ENCODE data around the gene ALG12.

The ALG12 gene

DNA sequence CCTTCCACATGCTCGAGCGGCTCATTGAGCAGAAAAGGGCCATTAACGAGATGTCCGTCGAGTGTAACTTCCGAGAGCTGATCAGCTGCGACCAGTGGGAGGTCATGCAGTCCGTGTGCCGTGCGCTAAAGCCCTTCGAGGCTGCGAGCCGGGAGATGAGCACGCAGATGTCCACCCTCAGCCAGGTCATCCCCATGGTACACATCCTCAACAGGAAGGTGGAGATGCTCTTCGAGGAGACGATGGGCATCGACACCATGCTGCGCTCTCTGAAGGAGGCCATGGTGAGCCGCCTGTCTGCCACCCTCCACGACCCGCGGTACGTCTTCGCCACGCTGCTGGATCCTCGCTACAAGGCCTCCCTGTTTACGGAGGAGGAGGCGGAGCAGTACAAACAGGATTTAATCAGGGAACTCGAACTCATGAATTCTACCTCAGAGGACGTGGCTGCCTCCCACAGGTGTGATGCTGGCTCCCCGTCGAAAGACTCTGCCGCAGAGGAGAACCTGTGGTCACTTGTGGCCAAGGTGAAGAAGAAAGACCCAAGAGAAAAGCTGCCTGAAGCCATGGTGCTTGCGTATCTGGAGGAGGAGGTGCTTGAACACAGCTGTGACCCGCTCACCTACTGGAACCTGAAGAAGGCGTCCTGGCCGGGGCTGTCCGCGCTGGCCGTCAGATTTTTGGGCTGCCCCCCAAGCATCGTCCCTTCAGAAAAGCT lies 31.7 kb downstream of the ALG12 start:
- no peak for DNase-seq

DNA sequence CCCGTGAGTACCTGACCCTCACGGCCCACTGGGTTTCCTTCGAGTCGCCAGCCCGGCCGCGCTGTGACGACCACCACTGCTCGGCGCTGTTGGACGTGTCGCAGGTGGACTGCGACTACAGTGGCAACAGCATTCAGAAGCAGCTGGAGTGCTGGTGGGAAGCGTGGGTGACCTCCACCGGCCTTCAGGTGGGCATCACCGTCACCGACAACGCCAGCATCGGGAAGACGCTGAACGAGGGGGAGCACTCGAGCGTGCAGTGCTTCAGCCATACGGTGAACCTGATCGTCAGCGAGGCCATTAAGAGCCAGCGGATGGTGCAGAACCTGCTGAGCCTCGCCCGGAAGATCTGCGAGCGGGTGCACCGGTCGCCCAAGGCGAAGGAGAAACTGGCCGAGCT lies 32.4 kb downstream of the ALG12 start:
- no peak for DNase-seq

DNA sequence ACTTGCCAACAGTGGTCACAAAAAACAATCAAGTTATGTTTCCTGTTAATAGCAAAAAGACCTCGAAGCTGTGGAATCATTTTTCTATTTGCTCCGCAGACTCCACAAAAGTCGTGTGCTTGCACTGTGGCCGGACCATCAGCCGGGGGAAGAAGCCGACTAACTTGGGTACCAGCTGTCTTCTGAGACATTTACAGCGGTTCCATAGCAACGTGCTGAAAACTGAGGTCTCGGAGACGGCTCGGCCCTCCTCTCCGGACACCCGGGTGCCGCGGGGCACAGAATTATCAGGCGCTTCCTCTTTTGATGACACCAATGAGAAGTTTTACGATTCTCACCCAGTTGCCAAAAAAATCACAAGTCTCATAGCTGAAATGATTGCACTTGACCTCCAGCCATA lies 33.0 kb downstream of the ALG12 start:
- no peak for DNase-seq

DNA sequence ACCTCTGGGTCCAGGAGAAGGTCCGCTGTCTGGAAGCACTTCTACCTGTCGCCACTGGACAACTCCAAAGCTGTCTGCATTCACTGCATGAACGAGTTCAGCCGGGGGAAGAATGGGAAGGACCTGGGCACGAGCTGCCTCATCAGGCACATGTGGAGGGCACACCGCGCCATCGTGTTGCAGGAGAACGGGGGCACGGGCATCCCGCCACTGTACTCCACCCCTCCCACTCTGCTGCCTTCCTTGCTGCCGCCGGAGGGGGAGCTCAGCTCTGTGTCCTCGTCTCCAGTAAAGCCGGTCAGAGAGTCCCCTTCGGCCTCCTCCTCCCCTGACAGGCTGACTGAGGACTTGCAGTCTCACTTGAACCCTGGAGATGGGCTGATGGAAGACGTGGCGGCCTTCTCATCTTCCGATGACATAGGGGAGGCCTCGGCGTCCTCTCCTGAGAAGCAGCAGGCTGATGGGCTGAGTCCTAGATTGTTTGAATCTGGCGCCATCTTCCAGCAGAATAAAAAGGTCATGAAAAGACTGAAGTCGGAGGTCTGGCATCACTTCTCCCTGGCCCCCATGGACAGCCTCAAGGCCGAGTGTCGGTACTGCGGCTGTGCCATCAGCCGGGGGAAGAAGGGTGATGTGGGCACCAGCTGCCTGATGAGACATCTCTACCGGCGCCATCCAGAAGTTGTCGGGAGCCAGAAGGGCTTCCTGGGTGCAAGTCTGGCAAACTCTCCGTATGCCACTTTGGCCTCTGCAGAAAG lies 33.6 kb downstream of the ALG12 start:
- no peak for DNase-seq

DNA sequence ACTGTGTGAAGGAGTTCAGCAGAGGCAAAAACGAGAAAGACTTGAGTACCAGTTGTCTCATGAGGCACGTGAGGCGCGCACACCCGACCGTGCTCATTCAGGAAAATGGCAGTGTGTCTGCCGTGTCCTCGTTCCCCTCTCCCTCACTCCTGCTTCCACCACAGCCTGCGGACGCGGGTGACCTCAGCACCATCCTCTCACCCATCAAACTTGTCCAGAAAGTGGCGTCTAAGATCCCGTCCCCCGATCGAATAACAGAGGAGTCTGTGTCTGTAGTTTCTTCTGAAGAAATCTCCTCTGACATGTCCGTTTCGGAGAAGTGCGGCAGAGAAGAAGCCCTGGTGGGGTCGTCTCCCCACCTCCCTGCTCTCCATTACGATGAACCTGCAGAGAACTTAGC lies 34.2 kb downstream of the ALG12 start:
- DNase-seq: no peak

DNA sequence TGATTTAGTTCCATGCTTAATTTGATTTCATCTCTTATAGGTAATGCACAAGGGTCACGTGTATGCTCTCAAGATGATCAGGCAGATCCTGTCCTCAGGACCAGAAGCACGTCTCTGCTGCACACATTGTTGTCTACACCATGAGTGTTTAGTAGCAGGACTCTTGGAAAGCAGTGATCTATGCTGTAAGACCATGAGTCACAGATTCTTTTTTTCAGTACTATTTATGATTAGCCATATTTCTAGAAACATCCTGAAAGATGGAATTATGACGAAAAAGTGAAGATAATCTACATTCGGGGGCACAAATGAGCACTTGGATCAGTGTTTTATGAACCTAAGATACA lies 35.0 kb downstream of the ALG12 start:
- DNase-seq: no peak

DNA sequence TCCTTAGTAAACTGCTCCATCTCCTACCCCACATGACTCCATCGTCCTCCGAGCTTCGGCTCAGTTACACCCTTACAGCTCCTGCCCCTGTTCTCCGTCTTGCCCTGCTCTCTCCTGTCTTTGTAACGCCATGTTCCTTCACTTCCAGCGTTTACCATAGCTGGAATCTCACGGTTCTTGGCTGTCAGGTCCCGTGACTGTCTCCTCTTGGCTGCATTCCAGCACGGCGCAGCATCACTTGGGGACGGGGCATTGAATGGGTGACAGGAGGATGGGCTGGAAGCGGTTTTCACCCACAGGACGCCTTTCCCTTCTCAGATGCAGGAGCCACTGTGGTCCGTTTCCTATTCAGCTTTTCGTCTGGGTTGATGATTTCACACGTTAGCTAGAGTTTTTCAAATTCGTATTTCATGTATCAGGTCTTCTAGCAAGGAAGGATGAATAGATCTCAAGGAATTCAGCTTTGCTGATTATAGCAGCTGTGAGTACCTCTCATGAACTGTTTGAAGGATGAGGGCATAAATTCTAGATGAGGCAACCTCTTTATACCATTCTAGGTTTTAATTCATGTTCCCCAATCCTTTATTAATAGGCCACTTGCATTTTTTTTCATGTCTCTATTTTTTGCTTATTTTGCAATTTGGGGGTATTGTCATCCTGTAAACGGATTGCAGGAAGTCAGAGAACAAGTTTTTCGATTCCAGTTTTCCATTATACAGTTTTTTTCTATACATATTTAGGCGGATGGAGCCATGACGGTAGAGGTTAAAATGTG lies 35.5 kb downstream of the ALG12 start:
- no peak for DNase-seq

DNA sequence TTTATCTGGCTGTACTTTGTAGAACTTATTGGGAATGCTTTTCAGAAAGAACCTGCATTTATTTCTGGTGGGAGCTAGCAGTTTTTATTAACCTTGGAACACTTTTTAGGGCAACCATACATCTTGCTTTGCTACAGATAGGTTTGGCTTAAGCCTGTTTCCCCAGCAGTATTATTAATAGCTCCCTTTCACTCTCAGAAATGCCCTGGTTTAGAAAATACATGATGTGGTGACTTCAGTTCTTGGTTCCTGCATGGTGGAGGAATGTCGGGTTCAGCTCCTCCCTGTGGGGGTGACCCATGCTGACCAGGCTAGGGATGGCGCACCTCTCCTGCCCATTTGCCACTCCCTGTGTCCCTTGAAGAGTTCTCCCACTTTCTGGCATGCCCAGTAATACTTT lies 36.4 kb downstream of the ALG12 start:
- DNase-seq: no peak

DNA sequence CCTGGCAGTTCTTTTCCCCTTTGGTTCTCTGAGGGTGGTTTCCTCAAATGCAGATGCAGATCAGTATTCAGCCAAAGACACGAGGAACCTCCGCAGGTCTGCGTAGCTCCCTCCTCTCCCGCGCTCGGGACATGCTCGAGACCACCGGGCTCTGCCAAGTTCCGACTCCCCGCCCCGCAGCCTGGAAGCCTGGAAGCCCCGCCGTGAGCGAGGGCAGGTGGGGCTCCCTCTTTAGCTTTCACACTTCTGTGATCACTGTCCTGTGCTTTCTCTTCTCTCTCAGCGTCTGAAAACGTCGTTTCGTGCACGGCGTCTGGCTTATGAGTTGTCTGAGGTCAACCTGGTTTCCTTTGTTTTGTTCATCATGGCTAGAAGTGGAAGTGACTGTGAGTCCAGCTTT lies 38.0 kb downstream of the ALG12 start:
- DNase-seq: peak in 1 of 2 donors; percentile 21

DNA sequence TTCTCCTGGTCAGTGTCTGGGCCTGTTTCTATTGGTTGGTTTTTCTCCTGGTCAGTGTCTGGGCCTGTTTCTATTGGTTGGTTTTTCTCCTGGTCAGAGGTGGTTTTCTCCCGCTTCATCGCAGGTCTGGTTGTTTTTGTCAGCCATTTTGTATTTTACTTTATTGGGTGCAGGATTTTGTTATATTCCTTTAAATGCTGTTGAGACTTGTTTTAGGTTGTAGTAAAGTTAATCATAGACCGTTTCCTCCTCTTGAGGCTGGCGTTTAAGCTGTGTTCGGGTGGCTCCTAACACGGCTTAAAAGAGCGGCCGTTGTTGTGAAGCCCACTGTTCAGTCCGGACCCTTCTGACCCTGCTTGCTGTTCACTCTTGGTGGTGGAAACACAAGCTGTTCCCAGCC lies 38.4 kb downstream of the ALG12 start:
- DNase-seq: no peak

DNA sequence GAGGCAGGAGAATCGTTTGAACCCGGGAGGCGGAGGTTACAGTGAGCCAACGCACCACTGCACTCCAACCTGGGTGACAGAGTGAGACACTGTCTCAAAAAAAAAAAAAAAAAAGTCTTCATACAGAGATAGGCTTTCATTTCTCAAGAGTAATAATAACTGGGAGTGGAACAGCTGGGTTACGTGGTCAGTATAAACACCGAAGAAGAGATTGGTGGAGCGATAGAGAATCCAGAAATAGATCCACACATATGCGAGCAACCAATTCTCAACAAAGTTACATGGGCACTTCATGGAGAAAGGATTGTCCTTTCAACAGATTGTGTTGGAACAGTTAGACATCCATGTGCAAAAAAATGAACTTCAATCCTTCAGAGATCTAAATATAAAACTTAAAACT lies 40.0 kb downstream of the ALG12 start:
- DNase-seq: no peak

DNA sequence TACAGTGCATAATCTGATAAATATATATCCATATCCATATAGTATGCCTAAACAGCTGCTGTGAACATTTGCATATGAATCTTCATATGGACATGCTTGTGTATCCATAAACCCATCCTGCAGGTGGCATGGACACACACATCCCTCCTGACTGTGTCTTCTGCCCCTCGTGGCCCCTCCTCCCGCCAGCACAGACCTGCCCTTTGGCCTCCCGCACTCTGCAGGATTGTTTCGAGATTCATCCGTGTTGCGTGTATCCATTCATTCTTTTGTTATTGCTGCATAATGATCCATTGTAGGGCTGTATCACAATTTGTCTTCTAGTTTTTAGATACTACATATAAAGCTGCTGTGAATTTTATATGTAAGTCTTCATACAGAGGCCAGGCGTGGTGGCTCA lies 40.6 kb downstream of the ALG12 start:
- DNase-seq: no peak

DNA sequence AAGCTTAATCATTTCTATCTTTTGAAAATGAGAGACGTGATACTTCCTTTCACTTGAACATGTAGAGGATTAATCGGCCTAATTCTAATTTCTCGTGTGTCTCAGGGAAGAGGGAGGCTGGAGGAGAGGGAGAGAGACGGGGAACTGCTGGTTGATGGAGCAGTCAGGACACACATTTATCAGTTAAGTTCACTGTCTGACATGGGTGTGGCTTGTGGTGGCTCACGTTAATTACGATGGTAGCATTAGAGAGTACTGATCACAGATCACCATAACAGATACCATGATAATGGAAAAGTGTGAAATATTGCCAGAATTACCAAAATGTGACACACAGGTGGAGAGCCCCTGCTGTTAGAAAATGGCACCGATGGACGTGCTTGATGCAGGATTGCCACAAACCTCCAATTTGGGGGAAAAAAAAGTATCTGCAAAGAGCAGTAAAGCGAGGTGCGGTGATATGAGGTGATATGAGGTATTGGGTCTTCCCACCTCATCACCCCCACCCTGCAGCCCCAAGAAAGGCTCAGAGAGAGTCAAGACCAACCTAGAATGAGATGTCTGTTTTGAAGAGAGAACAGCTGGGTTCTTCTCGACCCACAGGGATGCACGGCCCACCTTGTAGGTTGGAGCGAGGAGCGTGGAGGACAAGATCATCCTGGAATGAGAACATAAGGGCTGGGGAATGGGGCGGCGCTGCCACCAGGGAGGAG lies 44.9 kb downstream of the ALG12 start:
- DNase-seq: no peak

DNA sequence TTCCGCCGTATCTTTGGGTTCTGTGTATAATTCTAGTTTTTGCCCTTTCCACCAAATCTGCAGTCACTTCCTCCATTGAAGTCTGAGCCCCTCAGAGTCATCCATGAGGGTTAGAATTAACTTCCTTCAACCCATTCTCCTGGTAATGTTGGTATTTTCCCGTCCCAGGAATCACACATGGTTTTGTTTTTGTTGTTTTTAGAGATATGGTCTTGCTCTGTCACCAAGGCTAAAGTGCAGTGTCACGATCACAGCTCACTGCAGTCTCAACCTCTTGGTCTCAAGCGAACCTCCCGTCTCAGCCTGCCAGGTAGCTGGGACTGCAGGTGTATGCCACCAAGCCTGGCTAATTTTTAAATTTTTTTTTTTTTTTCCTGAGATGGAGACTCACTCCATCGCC lies 45.9 kb downstream of the ALG12 start:
- no peak for DNase-seq

DNA sequence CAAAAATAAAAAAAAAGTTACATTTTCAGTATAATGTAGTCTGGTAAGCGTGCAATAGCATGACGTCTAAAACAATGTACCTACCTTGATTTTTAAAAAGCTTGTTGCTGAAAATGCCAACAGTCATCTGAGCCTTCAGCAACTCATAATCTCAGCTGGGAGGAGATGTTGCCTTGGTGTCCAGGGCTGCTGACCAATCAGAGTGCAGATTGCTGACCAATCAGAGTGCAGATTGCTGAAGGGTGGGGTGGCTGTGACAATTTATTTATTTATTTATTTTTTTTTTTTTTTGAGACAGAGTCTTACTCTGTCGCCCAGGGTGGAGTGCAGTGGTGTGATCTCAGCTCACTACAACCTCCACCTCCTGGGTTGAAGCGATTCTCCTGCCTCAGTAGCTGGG lies 46.8 kb downstream of the ALG12 start:
- DNase-seq: no peak

DNA sequence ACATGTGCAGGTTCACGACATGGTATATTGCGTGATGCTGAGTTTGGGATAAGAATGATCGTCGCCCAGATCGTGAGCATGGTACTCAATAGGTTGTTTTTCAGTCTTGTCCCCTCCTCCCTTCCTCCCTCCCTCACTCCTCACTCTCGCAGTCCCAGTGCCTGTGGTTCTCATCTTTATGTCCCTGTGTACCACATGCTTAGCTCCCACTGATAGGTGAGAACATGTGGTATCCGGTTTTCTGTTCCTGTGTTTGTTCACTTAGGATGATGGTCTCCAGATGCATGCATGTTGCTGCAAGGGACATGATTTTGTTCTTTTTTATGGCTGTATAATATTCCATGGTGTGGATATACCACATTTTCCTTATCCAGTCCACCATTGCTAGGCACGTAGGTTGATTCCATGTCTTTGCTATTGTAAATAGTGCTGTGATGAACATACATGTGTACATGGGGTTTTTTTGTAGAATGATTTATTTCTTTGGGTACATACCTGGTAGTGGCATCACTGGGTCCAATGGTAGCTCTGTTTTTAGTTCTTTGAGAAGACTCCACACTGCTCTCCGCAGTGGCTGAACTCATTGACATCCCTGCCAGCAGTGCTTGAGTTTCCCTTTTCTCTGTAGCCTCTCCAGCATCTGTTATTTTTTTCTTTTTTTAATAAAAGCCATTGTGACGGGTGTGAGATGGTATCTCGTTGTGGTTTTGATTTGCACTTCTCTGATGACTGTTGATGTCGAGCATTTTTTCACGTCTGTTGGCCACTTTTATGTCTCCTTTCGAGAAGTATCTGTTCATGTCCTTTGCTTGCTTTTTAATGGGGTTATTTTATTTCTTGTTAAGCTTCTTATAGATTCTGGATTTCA lies 48.2 kb downstream of the ALG12 start:
- DNase-seq: peak in 1 of 2 donors; percentile 70

DNA sequence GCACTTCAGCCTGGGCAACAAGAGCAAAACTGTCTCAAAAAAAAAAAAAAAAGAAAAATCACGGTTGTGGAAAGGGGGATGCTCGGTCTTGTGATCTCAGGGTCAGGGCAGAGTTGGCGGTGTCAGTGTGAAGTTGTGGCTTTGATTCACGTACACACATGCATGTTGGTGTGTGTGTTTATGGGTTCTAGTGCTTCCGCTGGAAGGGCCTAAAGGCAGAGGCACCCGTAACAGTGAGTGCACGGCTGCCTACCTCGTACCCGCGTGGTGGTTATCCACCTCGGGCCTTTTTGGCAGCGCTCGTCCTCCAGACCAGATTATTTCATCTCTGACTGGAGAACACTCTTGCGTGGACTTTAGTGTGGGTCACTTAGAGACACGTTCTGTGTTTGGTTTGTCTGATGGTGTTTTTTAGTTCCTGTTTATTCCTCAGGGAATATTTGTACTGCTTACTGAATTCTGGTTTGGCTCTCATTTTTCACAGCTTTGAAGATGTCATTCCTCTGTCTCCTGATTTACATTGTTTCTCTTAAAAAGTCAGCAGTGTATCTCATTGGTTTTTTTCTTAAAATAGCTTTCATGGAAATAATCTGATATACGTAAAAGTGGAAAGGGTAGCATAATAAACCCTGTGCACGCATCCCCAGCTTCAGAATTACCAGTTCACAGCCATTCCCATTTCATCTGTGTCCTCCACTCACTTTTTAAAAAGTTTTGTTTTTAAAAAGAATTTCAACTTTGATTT lies 49.0 kb downstream of the ALG12 start:
- no peak for DNase-seq

DNA sequence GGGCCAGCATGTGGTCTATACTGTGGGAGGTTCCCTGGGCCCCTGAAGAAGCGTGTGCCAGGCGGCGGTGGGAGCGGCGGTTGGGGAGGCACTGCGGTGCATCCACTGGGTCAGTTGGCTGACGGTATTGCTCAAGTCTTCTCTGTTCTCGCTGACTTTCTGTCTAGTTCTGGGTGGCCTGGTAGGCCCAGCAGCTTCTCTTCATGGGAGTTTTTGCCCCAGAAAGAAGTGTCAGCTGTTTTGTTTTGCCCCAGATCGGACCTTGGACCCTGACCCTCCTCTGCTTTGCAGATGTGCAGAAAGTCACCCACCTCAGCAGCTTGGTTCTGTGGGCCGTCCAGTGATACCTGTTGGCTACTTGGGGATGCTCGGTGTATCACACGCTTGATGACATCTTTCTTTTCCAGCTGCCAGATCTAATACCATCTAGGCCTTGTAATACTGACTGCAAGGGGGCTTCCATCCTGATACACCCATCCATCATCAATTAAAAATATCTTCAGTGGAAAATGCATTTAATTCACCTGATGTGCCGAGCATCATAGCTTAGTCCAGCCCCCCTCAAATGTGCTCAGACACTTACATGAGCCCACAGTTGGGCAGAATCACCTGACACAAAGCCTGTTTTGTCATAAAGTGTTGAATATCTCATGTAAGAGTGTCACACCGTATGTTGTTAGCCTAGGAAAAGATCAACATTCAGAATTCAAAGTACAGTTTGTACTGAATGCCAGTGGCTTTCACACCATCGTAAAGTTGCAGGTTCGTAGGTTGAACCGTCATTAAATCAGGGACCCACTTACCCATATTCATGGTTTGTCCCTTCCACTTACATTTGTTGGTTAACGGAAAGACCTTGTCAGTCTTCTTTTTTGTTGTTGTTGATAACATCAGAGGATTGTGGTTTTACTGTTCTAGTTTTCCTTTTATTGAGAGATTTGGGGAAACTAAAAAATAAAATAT lies 50.7 kb downstream of the ALG12 start:
- peak in 1 of 2 donors; percentile 51 for DNase-seq

DNA sequence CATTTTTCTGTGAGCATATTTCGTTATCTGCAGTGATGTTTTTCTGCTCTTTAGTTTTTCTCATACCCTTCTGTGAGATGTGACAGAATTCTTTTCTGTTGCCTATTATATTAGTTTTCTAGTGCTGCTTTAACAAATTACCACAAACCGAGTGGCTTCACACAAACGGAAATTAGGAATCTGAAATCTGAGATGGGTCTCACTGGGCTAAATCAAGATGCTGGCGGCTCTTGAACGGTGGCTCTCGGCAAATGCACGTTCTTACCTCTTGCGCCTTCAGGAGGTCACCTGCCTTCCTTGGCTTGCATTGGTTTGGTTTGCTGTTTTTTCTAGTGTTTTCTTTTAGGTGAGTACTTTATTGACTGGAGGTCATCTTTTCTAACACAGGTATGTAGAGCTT lies 51.6 kb downstream of the ALG12 start:
- DNase-seq: no peak

DNA sequence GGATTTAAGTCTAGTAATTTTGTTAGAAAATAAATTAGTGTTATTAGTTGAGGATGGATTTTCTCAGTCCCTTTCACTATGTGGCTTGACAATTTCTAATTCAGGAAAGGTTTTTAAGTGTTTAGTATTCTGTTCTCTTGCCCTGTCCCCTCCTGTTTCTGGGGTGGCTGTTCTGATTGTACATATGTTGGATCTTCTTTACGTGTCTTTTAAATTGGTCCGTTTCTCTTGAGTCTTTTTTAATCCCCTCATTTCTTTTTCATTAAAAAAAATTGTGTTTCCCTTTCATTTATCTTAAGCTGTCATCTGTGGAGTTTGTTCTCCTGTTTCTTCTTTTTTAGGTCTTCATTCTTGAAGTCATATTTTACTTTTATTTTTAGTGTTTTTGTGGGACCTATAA lies 52.1 kb downstream of the ALG12 start:
- DNase-seq: no peak

Measured in CD4-positive, alpha-beta T cell treated with Interferon alpha-2 for 1 hour (primary cell).